ENCODE data around the gene RIC8B.

RIC8B gene

DNA sequence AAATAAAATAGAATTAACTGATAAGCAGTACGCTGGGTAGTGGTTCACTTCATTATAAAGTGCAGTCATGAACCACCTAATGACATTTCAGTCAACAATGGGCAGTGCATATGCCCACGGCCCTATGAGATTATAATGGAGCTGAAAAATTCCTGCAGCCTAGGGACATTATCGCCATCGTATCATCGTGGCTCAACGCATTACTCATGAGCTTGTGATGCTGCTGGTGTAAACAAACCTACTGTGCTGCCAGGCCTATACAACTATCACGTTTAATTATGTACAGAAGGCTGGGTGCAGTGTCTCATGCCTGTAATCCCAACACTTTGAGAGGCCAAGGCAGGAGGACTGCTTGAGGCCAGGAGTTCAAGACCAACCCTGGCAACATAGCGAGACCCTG lies 119.0 kb downstream of the RIC8B start:
- Histone ChIP-seq H3K9me2 (replicated peaks; ENCODE audit: control insufficient read depth, low read length) (no peaks in the 10 kb centered on the region), H3K9me3 (ENCODE audit: control insufficient read depth, insufficient read depth, low read length) (no peaks in the 10 kb centered on the region), H3K4me3 (ENCODE audit: low read length) (no peak overlapping the region), H3K4me2 (ENCODE audit: low read length) (no peak overlapping the region), H3K27me3 (ENCODE audit: control insufficient read depth, low read length) (no peaks in the 10 kb centered on the region), H3K79me2 (ENCODE audit: control insufficient read depth, low read length) (no peaks in the 10 kb centered on the region), H4K20me1 (ENCODE audit: control insufficient read depth, insufficient read depth, low read depth, low read length) (no peaks in the 10 kb centered on the region), H3K4me1 (ENCODE audit: control insufficient read depth, low read length) (no peaks in the 10 kb centered on the region), H3K36me3 (ENCODE audit: control insufficient read depth, low read length) (no peaks in the 10 kb centered on the region), H3K27ac (ENCODE audit: low read depth, low read length) (no peak overlapping the region), H3F3A (ENCODE audit: control insufficient read depth, insufficient read depth) (no peaks in the 10 kb centered on the region)
- TF ChIP-seq, protein P1, sequence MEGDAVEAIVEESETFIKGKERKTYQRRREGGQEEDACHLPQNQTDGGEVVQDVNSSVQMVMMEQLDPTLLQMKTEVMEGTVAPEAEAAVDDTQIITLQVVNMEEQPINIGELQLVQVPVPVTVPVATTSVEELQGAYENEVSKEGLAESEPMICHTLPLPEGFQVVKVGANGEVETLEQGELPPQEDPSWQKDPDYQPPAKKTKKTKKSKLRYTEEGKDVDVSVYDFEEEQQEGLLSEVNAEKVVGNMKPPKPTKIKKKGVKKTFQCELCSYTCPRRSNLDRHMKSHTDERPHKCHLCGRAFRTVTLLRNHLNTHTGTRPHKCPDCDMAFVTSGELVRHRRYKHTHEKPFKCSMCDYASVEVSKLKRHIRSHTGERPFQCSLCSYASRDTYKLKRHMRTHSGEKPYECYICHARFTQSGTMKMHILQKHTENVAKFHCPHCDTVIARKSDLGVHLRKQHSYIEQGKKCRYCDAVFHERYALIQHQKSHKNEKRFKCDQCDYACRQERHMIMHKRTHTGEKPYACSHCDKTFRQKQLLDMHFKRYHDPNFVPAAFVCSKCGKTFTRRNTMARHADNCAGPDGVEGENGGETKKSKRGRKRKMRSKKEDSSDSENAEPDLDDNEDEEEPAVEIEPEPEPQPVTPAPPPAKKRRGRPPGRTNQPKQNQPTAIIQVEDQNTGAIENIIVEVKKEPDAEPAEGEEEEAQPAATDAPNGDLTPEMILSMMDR (IDR thresholded peaks at IDR 0.05; ENCODE audit: low read depth, low read length, poor library complexity, severe bottlenecking): no peak
- TF ChIP-seq EZH2phosphoT487 (IDR thresholded peaks at IDR 0.05; ENCODE audit: borderline replicate concordance, low read length): no peak

DNA sequence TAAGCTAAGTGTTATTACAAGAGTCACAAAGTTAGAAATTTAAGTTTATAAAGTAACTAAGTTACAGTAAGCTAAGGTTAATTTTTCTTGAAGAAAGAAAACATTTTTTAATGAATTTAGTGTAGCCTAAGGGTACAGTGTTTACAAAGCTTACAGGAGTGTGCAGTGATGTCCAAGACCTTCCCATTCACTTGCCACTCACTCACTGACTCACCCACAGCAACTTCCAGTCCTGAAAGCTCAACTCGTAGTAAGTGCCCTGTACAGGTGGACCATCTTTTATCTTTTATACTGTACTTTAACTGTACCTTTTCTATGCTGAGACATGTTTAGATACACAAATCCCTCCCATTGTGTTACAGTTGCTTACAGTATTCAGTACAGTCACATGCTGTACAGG lies 120.3 kb downstream of the RIC8B start:
- no peak overlapping the region for H3K27ac ChIP-seq (ENCODE audit: low read depth, low read length)
- no peaks in the 10 kb centered on the region for H3F3A ChIP-seq (ENCODE audit: control insufficient read depth, insufficient read depth)
- H3K36me3 ChIP-seq (ENCODE audit: control insufficient read depth, low read length): no peaks in the 10 kb centered on the region
- no peak for TF ChIP-seq EZH2phosphoT487 (IDR thresholded peaks at IDR 0.05; ENCODE audit: borderline replicate concordance, low read length)
- TF ChIP-seq, protein P1 (IDR thresholded peaks at IDR 0.05; ENCODE audit: low read depth, low read length, poor library complexity, severe bottlenecking): no peak
- H3K4me2 ChIP-seq (ENCODE audit: low read length): no peak overlapping the region
- no peaks in the 10 kb centered on the region for H3K79me2 ChIP-seq (ENCODE audit: control insufficient read depth, low read length)
- peaks cover 1% of the 10 kb centered on the region for H3K27me3 ChIP-seq (ENCODE audit: control insufficient read depth, low read length)
- H3K9me2 ChIP-seq (replicated peaks; ENCODE audit: control insufficient read depth, low read length): no peaks in the 10 kb centered on the region
- no peaks in the 10 kb centered on the region for H3K4me1 ChIP-seq (ENCODE audit: control insufficient read depth, low read length)
- H4K20me1 ChIP-seq (ENCODE audit: control insufficient read depth, insufficient read depth, low read depth, low read length): no peaks in the 10 kb centered on the region
- no peaks in the 10 kb centered on the region for H3K9me3 ChIP-seq (ENCODE audit: control insufficient read depth, insufficient read depth, low read length)
- H3K4me3 ChIP-seq (ENCODE audit: low read length): no peak overlapping the region

DNA sequence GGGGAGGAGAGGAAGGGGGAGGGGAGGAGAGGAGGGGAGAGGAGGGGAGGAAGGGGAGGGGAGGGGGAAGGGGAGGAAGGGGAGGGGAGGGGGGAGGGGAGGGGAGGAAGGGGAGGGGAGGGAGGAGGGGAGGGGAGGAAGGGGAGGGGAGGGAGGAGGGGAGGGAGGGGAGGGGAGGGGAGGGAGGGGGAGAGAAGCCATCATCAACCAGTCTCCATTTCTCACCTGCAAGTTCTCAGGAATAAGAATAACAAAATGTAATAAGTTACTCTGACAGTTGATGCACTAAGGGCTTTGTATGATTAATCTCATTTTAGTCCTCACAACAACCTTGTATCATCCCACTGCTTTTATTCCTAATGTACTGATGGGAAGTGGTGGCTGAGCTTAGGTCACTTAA lies 122.1 kb downstream of the RIC8B start:
- Histone ChIP-seq H3K9me2 (replicated peaks; ENCODE audit: control insufficient read depth, low read length) (no peaks in the 10 kb centered on the region), H3K4me1 (ENCODE audit: control insufficient read depth, low read length) (no peaks in the 10 kb centered on the region), H3K79me2 (ENCODE audit: control insufficient read depth, low read length) (no peaks in the 10 kb centered on the region), H3K36me3 (ENCODE audit: control insufficient read depth, low read length) (no peaks in the 10 kb centered on the region), H3K4me3 (ENCODE audit: low read length) (no peak overlapping the region), H3K9me3 (ENCODE audit: control insufficient read depth, insufficient read depth, low read length) (no peaks in the 10 kb centered on the region), H3K27me3 (ENCODE audit: control insufficient read depth, low read length) (peaks cover 11% of the 10 kb centered on the region), H4K20me1 (ENCODE audit: control insufficient read depth, insufficient read depth, low read depth, low read length) (no peaks in the 10 kb centered on the region), H3F3A (ENCODE audit: control insufficient read depth, insufficient read depth) (no peaks in the 10 kb centered on the region), H3K4me2 (ENCODE audit: low read length) (no peak overlapping the region), H3K27ac (ENCODE audit: low read depth, low read length) (no peak overlapping the region)
- TF ChIP-seq, protein P1 (IDR thresholded peaks at IDR 0.05; ENCODE audit: low read depth, low read length, poor library complexity, severe bottlenecking): no peak
- TF ChIP-seq EZH2phosphoT487 (IDR thresholded peaks at IDR 0.05; ENCODE audit: borderline replicate concordance, low read length): no peak

DNA sequence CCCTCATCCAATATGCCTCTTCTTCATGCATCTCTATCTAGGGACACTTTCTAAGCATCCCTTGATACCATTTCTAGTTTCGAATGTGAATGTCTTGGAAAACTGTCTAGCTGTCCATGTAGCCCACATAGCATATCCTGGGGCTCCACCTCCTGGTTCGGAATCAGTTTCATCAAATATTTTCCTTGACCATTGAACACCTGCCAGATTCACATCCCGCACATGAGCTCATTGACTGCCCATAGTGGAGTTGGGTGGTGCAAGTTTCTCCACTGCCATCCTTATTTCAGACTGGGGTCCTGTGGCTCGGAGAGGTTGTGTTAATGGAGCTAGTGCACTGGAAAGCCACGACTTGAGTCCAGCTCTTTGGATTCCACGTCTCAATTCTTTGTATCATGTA lies 122.6 kb downstream of the RIC8B start:
- no peak overlapping the region for H3K27ac ChIP-seq (ENCODE audit: low read depth, low read length)
- H3K27me3 ChIP-seq (ENCODE audit: control insufficient read depth, low read length): peaks cover 14% of the 10 kb centered on the region
- H3K36me3 ChIP-seq (ENCODE audit: control insufficient read depth, low read length): no peaks in the 10 kb centered on the region
- TF ChIP-seq EZH2phosphoT487 (IDR thresholded peaks at IDR 0.05; ENCODE audit: borderline replicate concordance, low read length): no peak
- TF ChIP-seq, protein P1 (IDR thresholded peaks at IDR 0.05; ENCODE audit: low read depth, low read length, poor library complexity, severe bottlenecking): no peak
- no peaks in the 10 kb centered on the region for H3K9me3 ChIP-seq (ENCODE audit: control insufficient read depth, insufficient read depth, low read length)
- H3K4me3 ChIP-seq (ENCODE audit: low read length): no peak overlapping the region
- no peaks in the 10 kb centered on the region for H3K79me2 ChIP-seq (ENCODE audit: control insufficient read depth, low read length)
- no peaks in the 10 kb centered on the region for H3K9me2 ChIP-seq (replicated peaks; ENCODE audit: control insufficient read depth, low read length)
- H3K4me1 ChIP-seq (ENCODE audit: control insufficient read depth, low read length): no peaks in the 10 kb centered on the region
- no peaks in the 10 kb centered on the region for H3F3A ChIP-seq (ENCODE audit: control insufficient read depth, insufficient read depth)
- H3K4me2 ChIP-seq (ENCODE audit: low read length): no peak overlapping the region
- H4K20me1 ChIP-seq (ENCODE audit: control insufficient read depth, insufficient read depth, low read depth, low read length): no peaks in the 10 kb centered on the region
